CD4-positive, alpha-beta T cell treated with Interferon gamma for 1 hour (primary cell): Measurements from ENCODE around the gene ITM2A.

Experiments used
- DNase-seq: peaks from one replicate; pipeline ENCODE4 v3.0.0-alpha.2; 2020

ITM2A gene

DNA sequence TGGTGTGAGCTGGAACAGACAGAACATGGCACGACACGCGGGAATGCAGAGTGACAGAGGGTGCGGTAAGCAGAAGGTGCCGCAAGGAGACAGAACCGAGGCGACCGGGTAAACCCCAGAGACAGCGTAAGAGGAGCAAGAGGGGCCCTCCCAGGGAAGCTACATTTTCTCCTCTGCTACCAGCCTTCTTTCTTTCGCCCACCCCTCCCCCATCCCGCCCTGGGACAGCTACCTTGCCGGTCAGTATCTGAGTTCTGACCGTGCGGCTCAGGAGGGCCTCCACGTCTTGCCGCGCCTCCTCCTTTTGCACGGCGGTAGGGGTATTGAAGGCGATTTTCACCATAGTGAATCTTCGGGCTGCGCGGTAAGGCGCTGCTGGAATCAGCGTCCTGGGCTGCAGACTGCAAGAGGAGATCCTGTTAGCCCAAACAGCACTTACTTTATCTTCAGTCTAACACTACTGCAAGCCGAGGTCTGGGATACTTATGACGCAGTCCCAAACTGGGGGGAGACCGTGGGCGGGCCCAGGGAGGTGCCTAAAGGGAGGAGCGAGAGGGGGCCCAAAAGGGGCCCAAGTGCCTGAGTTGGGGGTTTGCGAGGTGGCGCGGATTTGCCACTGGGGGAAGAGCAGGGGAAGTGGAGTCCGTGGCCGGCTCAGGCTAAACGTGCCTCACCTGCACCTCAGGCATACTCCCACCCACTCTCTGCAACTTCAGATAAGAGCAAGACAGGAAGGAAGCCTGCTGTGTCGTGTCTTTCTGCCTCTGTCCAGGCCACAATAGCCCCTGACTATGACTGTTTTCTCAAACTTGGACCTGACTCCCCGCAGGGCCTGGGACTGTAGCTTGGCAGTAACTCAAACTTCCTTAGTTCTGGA, at the start of gene ITM2A:
Gene ITM2A, minus strand, starts transcription at position 462 of the 877 bp plus-strand sequence. Its CDS starts 119 bp downstream, at position 343.
- peak; percentile 75 for DNase-seq

GRCh38 chrX:79415056-79415455, 47.9 kb upstream of the ITM2A start:
- no peak for DNase-seq

- no peak for DNase-seq
These were observed 46.8 kb upstream of the ITM2A start for GRCh38 chrX:79413963-79414362.

GRCh38 chrX:79412972-79413371, 45.8 kb upstream of the ITM2A start:
- no peak for DNase-seq

GRCh38 chrX:79412166-79412565, 45.0 kb upstream of the ITM2A start:
- DNase-seq, result no peak

DNA sequence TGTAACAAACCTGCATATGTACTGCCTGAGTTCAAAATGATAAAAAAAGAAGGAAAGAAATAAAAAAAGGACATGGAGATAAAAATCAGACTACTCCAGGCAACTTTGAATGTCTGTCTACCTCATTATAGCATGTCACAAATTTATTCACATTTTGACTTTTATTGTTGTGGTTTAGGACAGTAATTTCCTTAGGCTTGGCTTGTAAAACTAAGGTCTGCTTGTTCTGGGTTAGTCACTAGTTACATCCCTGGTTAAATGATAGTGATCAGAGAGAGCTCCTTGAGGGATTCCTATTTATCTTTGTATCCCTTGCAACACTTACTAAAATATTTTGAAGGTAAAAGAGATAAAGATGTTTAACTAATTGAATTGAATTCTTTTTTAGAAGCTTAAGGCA, 42.5 kb upstream of the ITM2A start:
- no peak for DNase-seq

DNA sequence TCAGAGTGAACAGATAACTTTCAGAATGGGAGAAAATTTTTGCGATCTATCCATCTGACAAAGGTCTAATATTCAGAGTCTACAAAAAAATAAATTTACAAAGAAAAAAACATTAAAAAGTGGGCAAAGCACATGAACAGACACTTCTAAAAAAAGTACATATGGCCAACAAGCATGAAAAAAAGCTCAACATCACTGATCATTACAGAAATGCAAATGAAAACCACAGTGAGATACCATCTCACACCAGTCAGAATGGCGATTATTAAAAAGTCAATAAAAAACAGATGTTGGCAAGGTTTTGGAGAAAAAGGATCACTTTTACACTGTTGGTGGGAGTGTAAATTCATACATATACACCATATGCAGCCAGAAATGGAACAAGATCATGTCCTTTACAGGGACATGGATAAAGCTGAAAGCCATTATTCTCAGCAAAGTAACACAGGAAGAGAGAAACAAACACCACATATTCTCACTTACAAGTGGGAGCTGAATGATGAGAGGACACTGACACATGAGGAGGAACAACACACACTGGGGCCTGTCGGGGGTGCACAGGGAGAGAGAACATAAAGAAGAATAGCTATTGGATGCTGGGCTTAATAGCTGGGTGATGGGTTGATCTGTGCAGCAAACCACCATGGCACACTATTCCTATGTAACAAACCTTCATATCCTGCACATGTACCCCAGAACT, 41.6 kb upstream of the ITM2A start:
- DNase-seq, result no peak

- DNase-seq, result no peak
These were observed 33.5 kb upstream of the ITM2A start for GRCh38 chrX:79400623-79401022.

- DNase-seq, result no peak
These were observed 8.2 kb upstream of the ITM2A start for GRCh38 chrX:79375340-79375739.

DNA sequence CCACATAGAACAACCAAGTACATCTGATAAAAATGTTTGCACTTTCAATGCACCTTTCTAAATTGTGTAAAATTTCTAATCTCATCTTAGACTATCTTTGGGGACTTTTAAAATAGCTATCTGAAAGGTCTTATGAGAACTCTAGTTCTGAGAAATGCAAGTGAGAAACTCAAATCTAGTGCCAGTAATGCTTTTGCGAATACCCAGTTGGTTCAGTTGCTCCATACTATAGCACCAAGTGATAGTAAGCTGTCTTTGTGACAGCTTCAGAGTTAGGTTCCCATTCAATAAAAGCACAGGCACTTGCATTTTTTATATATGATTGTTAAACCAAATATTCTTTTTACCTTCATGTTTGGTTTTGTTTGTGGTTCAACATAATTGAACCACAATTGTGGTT, 4.5 kb upstream of the ITM2A start:
- DNase-seq, result no peak

- no peak for DNase-seq
These were observed 4.0 kb upstream of the ITM2A start for GRCh38 chrX:79371101-79371500.

DNA sequence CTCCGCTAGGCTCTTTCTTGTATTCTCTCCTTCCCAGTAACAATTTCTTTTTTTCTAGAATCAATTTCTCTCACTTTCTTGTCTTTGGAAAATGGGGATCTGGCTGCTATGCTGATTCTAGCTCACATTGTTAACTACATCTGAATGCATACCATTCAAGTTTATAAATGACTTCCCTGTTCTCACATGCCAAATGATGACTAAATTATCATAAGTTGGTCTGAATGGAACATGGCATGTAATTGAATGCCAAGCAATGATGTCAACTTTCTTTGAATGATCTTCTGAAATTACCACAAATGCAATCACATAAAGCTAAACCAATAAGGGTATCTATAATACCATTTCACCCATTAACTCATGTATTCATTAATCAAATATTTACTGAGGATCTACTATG, 2.7 kb upstream of the ITM2A start:
- no peak for DNase-seq

DNA sequence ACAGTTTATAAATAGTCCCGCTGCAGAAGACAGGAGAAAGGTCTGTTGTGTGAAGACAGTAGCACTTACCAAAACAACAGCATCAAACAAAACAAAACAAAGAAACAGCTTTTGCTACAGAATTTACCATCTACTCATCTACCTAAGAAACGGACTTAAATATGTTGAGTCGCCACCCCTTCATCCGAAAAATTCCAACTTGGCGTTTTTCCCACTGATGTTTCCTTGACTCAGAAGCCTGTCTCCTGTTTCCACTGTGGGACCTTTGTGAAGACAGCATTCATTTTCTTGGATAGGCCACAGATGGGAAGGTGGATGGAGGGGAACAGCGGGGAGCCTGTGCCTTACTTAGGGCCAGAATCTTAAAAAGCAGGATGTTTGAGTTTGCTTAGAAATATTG, 1.3 kb upstream of the ITM2A start:
- DNase-seq, result no peak

GRCh38 chrX:79367907-79368306, 773 bp upstream of the ITM2A start:
- no peak for DNase-seq

GRCh38 chrX:79366556-79366872, 620 bp downstream of the ITM2A start:
- DNase-seq, result no peak

DNA sequence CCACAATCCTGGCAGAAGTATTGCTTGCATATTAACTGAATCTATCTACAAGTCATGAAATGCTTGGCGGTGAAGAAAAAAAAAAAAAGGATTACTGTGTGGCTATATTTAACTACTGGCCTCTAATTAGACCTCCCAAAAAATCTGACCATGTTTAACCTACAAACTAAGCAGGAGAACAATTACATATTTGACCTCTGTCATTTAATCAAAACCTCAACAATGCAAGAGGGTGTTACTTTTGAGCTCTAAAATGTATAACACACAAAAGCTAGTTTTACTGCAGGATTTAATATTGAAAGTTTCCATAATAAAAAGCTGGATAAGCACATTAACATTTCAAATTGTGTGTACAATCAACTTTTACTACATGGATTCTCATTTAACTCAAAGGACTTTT, 1.5 kb downstream of the ITM2A start:
- DNase-seq, result no peak

GRCh38 chrX:79364306-79364705, 2.8 kb downstream of the ITM2A start:
- no peak for DNase-seq

- DNase-seq, result no peak
These were observed 5.8 kb downstream of the ITM2A start for GRCh38 chrX:79361192-79361870.

DNA sequence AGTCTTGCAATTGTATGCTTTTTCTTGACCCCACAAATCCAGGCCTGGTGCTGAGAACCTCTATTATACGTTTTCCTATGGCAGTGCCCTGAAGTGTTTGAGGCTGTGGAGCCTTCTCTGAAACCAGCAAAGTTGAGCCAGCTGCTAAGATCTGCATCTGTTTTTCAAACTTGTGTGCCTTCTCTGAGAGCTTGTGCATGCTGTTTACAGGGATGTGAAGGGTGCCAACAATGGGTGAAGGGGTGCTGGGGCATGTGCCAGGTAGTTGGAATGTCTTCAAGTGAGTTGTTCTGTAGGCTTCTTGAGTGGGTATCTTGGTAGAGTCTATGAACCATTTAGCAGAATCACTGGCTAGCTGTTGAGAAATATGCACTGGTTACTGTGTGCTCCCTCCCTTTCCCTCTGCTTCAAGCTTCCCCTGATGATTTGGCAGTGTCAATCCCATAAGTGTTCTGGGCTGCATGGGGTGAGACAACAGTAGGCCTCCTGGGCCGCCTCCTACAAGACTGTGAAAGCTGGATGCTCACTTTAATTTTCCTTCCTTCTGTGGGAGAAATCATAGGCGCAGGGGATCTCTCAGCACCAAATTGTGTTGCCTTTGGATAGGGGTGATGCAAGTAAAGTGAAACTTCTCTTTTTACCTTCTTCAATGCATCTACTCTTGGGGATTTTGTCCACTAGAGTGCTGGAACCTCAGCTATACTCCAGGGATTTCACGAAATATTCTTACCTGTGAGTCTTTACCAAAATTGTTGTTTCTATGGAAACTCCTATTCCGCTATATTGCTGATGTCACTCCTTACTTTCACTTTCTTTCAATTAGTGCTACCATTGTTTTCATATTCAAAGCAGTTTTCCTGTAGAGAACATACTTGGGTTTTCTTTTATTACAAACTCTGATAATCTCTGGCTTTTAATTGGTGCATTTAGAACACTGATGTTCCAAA, 30.0 kb downstream of the ITM2A start:
- no peak for DNase-seq

- DNase-seq, result no peak
These were observed 37.1 kb downstream of the ITM2A start for GRCh38 chrX:79330022-79330421.

DNA sequence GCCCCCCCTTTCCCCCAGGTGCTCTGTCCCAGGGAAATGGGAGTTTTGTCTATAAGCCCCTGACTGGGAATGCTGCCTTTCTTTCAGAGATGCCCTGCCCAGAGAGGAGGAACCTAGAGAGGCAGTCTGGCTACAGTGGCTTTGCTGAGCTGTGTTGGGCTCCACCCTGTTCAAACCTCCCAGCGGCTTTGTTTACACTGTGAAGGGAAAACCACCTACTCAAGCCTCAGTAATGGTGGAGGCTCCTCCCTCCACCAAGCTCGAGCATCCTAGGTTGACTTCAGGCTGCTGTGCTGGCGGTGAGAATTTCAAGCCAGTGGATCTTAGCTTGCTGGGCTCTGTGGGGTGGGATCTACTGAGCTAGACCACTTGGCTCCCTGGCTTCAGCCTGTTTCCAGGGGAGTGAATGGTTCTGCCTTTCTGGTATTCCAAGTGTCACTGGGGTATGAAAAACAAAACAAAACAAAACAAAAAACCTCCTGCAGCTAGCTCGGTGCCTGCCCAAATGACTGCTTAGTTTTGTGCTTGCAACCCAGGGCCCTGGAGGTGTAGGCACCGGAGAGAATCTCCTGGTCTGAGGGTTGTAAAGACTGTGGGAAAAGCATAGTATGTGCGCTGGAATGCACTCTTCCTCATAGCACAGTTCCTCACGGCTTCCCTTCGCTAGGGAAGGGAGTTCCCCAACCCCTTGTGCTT, 41.7 kb downstream of the ITM2A start:
- peak; percentile 10 for DNase-seq
